ENCODE measurements around the gene CARD9. TPM values are rescaled to one million over a fixed set of nuclear protein-coding genes. Genes with fewer than 3 reads are reported as not detected.

CARD9 gene
- total RNA-seq, 1 experiment from 2014 or later: 1.7 TPM

DNA sequence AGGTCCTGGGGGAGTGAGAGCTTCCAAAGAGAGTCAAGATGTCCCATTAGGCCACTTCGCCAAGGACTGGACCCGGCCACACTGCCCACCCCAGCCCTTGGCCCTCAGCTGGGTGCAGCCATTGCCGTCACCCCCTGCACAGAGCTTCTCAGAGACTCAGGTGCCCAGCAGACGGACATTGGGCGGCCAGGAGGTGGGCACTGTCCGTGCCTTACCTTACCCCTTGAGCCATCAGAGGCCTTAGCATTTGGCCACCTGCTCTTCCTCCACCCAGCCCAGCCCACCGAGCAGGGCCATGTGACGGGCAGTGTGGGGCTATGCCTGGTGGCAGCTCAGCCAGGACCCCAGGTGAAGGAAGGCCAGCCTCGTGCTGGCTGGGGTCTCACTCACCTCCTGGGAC, 6.6 kb downstream of the CARD9 start:
- H3K9me3 ChIP-seq (ENCODE audit: control insufficient read depth, insufficient read depth, low read depth, low read length): no peaks in the 10 kb centered on the region
- H3K4me1 ChIP-seq (ENCODE audit: control insufficient read depth, insufficient read depth, low read length): peaks cover 5% of the 10 kb centered on the region; the same call in 1 of the 2 replicates
- no peaks in the 10 kb centered on the region for H3K27me3 ChIP-seq (ENCODE audit: control insufficient read depth, insufficient read depth, low read length)
- DNase-seq (ENCODE audit: low read depth, low spot score) (no peak), ATAC-seq (no peak)
- H3K36me3 ChIP-seq (ENCODE audit: control insufficient read depth, insufficient read depth, low read length): no peaks in the 10 kb centered on the region; the same call in 1 of the 2 replicates
- H3K27ac ChIP-seq (ENCODE audit: low read length): no peak overlapping the region
- ChIA-PET CTCF (no interaction called here), POLR2A (interaction anchor here (0.5 kb wide), 1 partner anchor 103 kb away, joined by 3 read pairs; no protein-coding TSS in a partner anchor)
- no TSS peak for BruUV-seq (replicated peaks)
- in situ Hi-C loops (cut with HindIII; ENCODE audit: low pct_unique_long_range_greater_than_20kb, low sequenced_read_pairs): no loop called here
- TF ChIP-seq, protein P1, sequence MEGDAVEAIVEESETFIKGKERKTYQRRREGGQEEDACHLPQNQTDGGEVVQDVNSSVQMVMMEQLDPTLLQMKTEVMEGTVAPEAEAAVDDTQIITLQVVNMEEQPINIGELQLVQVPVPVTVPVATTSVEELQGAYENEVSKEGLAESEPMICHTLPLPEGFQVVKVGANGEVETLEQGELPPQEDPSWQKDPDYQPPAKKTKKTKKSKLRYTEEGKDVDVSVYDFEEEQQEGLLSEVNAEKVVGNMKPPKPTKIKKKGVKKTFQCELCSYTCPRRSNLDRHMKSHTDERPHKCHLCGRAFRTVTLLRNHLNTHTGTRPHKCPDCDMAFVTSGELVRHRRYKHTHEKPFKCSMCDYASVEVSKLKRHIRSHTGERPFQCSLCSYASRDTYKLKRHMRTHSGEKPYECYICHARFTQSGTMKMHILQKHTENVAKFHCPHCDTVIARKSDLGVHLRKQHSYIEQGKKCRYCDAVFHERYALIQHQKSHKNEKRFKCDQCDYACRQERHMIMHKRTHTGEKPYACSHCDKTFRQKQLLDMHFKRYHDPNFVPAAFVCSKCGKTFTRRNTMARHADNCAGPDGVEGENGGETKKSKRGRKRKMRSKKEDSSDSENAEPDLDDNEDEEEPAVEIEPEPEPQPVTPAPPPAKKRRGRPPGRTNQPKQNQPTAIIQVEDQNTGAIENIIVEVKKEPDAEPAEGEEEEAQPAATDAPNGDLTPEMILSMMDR (IDR thresholded peaks at IDR 0.05): no peak
- TF ChIP-seq POLR2AphosphoS5 (IDR thresholded peaks at IDR 0.05; ENCODE audit: low read depth, low read length) (no peak), TCF7L2 (IDR thresholded peaks at IDR 0.05; ENCODE audit: low read depth, low read length) (no peak), SIN3A (IDR thresholded peaks at IDR 0.05; ENCODE audit: borderline replicate concordance, insufficient read depth, low read depth, low read length) (no peak)
- TF ChIP-seq, protein P2, sequence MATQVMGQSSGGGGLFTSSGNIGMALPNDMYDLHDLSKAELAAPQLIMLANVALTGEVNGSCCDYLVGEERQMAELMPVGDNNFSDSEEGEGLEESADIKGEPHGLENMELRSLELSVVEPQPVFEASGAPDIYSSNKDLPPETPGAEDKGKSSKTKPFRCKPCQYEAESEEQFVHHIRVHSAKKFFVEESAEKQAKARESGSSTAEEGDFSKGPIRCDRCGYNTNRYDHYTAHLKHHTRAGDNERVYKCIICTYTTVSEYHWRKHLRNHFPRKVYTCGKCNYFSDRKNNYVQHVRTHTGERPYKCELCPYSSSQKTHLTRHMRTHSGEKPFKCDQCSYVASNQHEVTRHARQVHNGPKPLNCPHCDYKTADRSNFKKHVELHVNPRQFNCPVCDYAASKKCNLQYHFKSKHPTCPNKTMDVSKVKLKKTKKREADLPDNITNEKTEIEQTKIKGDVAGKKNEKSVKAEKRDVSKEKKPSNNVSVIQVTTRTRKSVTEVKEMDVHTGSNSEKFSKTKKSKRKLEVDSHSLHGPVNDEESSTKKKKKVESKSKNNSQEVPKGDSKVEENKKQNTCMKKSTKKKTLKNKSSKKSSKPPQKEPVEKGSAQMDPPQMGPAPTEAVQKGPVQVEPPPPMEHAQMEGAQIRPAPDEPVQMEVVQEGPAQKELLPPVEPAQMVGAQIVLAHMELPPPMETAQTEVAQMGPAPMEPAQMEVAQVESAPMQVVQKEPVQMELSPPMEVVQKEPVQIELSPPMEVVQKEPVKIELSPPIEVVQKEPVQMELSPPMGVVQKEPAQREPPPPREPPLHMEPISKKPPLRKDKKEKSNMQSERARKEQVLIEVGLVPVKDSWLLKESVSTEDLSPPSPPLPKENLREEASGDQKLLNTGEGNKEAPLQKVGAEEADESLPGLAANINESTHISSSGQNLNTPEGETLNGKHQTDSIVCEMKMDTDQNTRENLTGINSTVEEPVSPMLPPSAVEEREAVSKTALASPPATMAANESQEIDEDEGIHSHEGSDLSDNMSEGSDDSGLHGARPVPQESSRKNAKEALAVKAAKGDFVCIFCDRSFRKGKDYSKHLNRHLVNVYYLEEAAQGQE (IDR thresholded peaks at IDR 0.05; ENCODE audit: insufficient read depth in 1 of 2, low read depth in 2 of 2, low read length in 1 of 2): no peak
- no peak overlapping the region for H3K4me3 ChIP-seq (ENCODE audit: low read depth in 2 of 2, low read length in 2 of 2)
- intact Hi-C loops (cut with micrococcal nuclease; ENCODE audit: unreplicated experiment): no loop called here

DNA sequence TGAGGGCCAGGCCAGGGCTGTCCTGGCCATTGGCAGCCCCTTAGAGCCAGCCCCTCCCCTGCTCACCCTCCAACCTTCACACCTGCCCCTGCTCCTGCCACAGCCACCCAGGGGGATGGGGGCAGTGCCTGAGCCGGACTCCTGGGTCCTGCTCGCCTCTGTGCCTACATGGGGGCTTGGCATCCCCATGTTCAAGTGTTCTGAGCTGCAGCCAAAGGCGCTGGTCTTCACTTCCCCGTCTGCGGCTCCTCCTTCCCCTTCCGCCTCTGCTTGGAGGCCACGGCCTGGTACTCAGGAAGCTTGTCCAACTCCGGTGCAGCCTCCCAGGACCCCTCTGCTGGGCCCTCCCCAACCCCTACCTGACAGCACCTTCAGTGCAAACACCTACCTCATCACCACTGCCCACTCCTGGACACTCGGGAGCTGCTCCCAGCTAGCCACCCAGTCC, 7.7 kb downstream of the CARD9 start:
- H3K27ac ChIP-seq (ENCODE audit: low read length): no peak overlapping the region
- no peaks in the 10 kb centered on the region; the same call in 1 of the 2 replicates for H3K36me3 ChIP-seq (ENCODE audit: control insufficient read depth, insufficient read depth, low read length)
- ChIA-PET CTCF (no interaction called here), POLR2A (no interaction called here)
- no peaks in the 10 kb centered on the region for H3K27me3 ChIP-seq (ENCODE audit: control insufficient read depth, insufficient read depth, low read length)
- H3K4me3 ChIP-seq (ENCODE audit: low read depth in 2 of 2, low read length in 2 of 2): no peak overlapping the region
- in situ Hi-C loops (cut with HindIII; ENCODE audit: low pct_unique_long_range_greater_than_20kb, low sequenced_read_pairs) (no loop called here), intact Hi-C loops (cut with micrococcal nuclease; ENCODE audit: unreplicated experiment) (no loop called here)
- H3K9me3 ChIP-seq (ENCODE audit: control insufficient read depth, insufficient read depth, low read depth, low read length): no peaks in the 10 kb centered on the region
- TF ChIP-seq TCF7L2 (IDR thresholded peaks at IDR 0.05; ENCODE audit: low read depth, low read length): no peak
- TF ChIP-seq SIN3A (IDR thresholded peaks at IDR 0.05; ENCODE audit: borderline replicate concordance, insufficient read depth, low read depth, low read length): no peak
- TF ChIP-seq, protein P1 (IDR thresholded peaks at IDR 0.05): no peak
- TF ChIP-seq, protein P2 (IDR thresholded peaks at IDR 0.05; ENCODE audit: insufficient read depth in 1 of 2, low read depth in 2 of 2, low read length in 1 of 2): no peak
- no peak for TF ChIP-seq POLR2AphosphoS5 (IDR thresholded peaks at IDR 0.05; ENCODE audit: low read depth, low read length)
- no peak for ATAC-seq
- no TSS peak for BruUV-seq (replicated peaks)
- no peak for DNase-seq (ENCODE audit: low read depth, low spot score)
- H3K4me1 ChIP-seq (ENCODE audit: control insufficient read depth, insufficient read depth, low read length): peaks cover 5% of the 10 kb centered on the region; the same call in 1 of the 2 replicates
